HG03103 (cell line): ENCODE data around the gene INTS6.

Source experiments
- ATAC-seq: cut with Tn5 transposase; IDR thresholded peaks from one replicate; pipeline ENCODE4 v1.9.1; 2021; ENCODE audit warnings: low read depth; ENCODE audit not compliant: unreplicated experiment

INTS6 gene

GRCh38 chr13:51348069-51348967, 104.5 kb downstream of the INTS6 start:
- no peak for ATAC-seq

- ATAC-seq: no peak
These were observed 105.7 kb downstream of the INTS6 start for GRCh38 chr13:51347099-51347498.

GRCh38 chr13:51346397-51346796, 106.4 kb downstream of the INTS6 start:
- ATAC-seq: no peak

GRCh38 chr13:51343475-51343874, 109.4 kb downstream of the INTS6 start:
- ATAC-seq: no peak

GRCh38 chr13:51342706-51343105, 110.1 kb downstream of the INTS6 start:
- ATAC-seq: no peak

- ATAC-seq: no peak
These were observed 111.0 kb downstream of the INTS6 start for GRCh38 chr13:51341791-51342190.

- ATAC-seq: no peak
These were observed 111.6 kb downstream of the INTS6 start for GRCh38 chr13:51341232-51341631.

GRCh38 chr13:51339952-51340732, 112.7 kb downstream of the INTS6 start:
- ATAC-seq: no peak

- ATAC-seq: no peak
These were observed 113.5 kb downstream of the INTS6 start, which contains the start of gene SERPINE3 for GRCh38 chr13:51339354-51339753. SERPINE3 (plus strand) TSS chr13:51339691; CDS start chr13:51341092, 1,401 bp downstream.

- no peak for ATAC-seq
These were observed 116.1 kb downstream of the INTS6 start for GRCh38 chr13:51336746-51337145.

GRCh38 chr13:51333826-51334225, 119.0 kb downstream of the INTS6 start:
- ATAC-seq: no peak

GRCh38 chr13:51333421-51333820, 119.4 kb downstream of the INTS6 start:
- no peak for ATAC-seq

GRCh38 chr13:51332566-51333361, 120.1 kb downstream of the INTS6 start:
- ATAC-seq: no peak

GRCh38 chr13:51331354-51331861, 121.4 kb downstream of the INTS6 start:
- ATAC-seq: no peak

GRCh38 chr13:51330791-51331190, 122.0 kb downstream of the INTS6 start:
- no peak for ATAC-seq

- no peak for ATAC-seq
These were observed 123.2 kb downstream of the INTS6 start for GRCh38 chr13:51329606-51330005.

- no peak for ATAC-seq
These were observed 124.3 kb downstream of the INTS6 start for GRCh38 chr13:51328488-51328887.

GRCh38 chr13:51327961-51328360, 124.9 kb downstream of the INTS6 start:
- ATAC-seq: no peak

GRCh38 chr13:51326777-51327176, 126.1 kb downstream of the INTS6 start:
- ATAC-seq: no peak

- no peak for ATAC-seq
These were observed 127.0 kb downstream of the INTS6 start for GRCh38 chr13:51325837-51326236.
